ENCODE results near the gene PLCB1.
"Not testable (repeated sequence)": the region's sequence is repeated elsewhere in the genome, so short reads cannot be mapped to it uniquely, and the experiment has no call there.

The PLCB1 gene

GRCh38 chr20:8156235-8157079, 24.4 kb downstream of the PLCB1 start:
- DNase-seq (ENCODE audit: low spot score) = peak; percentile 27

DNA sequence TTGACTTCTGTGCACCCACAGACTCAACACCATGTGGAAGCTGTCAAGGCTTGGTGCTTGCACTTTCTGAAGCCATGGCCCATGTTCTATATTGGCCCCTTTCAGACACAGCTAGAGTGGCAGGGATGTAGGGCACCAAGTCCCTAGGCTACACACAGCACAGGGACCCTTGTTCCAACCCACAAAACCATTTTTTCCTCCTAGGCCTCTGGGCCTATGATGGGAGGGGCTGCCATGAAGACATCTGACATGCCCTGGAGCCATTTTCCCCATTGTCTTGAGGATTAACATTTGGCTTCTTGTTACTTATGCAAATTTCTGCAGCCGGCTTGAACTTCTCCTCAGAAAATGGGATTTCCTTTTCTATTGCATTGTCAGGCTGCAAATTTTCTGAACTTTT, 27.2 kb downstream of the PLCB1 start:
- not testable (repeated sequence) for DNase-seq (ENCODE audit: low spot score)

DNA sequence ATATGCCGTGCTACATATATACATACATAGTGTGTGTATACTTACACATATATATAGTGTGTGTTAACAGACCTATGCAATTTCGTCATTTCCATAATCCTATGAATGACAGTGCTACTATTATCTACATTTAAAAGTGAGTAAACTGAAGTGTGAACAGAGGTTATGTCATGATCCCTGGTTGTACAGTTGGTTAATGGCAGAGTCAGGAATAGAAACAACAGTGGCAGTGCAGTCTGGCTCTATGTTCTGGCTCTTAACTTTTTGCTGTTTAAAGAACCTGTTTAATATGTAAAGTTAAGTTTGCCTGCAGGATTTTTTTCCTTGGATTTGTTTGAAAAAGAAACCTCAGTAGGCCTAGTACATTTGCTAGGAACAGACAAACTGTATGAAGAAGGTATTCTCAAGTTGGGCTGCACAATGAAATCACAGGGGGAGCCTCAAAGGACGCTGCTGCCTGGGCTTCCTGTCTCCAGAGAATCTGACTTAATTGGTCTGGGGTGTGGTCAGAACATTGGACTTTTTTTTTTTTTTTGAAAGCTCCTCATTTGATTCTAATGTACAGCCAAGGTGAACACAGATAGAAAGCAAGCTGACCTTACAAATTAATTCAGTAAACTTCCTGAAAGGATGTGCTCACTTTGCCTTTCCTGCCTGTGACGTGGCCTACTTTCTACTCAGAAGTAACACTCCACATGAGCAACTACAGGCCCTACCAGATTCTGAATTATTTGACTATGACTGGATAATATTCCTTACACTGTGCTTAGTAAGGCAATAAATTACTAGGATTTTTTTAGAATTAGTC, 29.4 kb downstream of the PLCB1 start:
- no peak for DNase-seq (ENCODE audit: low spot score)

DNA sequence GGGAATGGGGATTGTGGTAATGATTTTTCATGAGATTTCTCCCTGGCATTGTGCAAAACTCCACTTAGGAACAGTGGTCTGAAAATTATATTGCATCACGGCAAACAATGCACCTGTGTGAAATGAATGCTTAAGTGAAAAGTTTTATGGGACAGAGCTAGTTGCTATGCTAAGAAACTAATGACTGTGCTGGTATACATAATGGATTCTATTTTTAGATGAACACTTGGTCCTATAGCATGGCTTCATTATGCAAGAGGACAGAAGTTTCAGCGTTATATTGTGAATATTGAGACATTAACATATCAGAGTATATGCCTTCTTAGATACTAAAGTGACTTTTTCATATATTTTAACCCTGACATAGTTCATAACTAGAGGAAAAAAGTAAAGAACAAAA, 30.5 kb downstream of the PLCB1 start:
- no peak for DNase-seq (ENCODE audit: low spot score)

GRCh38 chr20:8163543-8163942, 31.5 kb downstream of the PLCB1 start:
- no peak for DNase-seq (ENCODE audit: low spot score)

GRCh38 chr20:8166730-8167129, 34.7 kb downstream of the PLCB1 start:
- no peak for DNase-seq (ENCODE audit: low spot score)

DNA sequence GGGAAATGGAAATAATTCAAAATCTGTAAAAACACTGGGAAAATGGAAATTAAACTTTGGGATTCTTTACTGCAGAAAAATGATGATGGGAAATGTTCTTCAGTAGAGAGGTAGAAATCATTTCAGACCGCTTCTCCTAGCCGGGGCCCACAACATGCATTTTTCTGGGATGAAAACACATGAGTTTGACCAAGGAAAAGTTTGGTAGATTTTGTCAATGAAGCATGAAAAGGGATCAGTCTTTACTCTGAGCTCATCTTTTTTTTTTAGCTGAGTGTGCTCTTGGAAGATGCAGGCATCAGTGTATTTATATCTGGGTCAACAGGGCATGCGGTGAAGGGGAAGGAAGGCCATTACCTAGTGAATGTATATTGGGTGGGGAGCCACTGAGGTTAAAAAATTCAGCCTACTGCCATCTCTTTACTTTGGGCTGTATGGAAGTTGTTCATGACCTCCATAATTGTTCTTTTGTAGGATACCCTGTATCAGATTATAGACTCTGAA, 36.8 kb downstream of the PLCB1 start:
- DNase-seq (ENCODE audit: low spot score) = no peak

GRCh38 chr20:8170921-8171320, 38.9 kb downstream of the PLCB1 start:
- no peak for DNase-seq (ENCODE audit: low spot score)

- DNase-seq (ENCODE audit: low spot score) = no peak
These were observed 40.1 kb downstream of the PLCB1 start for GRCh38 chr20:8172191-8172590.

GRCh38 chr20:8175741-8176675, 43.9 kb downstream of the PLCB1 start:
- DNase-seq (ENCODE audit: low spot score) = no peak

GRCh38 chr20:8183526-8183925, 51.5 kb downstream of the PLCB1 start:
- no peak for DNase-seq (ENCODE audit: low spot score)

DNA sequence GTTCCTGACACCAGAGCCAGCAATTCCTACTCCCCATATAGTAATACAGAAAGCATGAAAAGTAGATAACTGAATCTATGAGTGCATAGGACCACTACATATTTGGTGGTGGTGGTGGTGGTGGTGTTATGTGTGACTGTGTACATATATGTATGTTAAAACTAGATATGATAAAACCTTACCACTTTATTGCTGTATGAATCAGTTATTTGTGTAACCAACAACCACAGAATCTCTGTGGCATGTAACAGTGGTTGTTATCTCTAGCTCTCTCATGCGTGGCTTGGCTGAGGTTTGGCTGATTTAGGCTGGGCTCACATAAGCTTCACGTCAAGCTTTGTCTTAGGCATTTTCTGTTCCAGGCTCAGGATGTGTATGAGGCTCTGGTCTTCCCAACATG, 55.7 kb downstream of the PLCB1 start:
- DNase-seq (ENCODE audit: low spot score) = no peak

DNA sequence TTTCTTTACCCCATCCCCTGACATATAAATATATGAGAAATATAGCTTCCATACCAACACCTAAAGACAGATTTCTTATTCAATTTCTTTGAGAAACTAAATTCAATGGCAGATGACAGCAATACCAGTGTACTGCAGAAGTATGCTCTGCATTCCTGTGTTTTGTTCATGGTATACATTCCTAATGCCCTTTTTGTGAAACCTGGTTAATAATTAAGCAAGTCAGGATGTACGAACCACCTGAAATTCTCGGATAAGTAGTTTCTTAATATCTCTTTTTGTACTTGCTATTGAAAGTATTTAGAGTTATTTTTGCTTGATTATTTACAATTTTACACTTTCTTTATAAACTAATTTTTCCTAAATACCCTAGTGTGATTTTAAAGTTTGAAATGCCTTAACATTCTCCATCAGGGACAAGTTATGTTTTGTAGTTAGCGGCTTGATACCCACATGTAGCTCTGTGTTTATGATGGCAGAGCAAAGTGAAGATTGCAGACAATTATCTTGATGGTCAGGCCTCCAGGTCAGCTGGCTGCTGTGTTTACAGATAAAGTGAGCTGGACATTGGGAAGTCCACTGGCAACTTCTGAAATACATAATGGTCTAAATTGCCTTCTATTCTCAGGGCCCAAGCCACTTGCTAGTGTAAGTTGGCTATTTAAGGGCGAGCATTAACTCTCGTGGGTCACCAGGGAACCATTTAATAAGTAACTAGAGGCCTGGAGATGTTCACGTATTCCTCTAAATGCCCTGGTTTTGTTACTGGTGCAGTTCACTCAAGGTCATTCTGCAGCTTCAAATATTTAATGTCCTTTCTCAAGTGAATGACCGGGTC, 58.2 kb downstream of the PLCB1 start:
- DNase-seq (ENCODE audit: low spot score) = no peak

DNA sequence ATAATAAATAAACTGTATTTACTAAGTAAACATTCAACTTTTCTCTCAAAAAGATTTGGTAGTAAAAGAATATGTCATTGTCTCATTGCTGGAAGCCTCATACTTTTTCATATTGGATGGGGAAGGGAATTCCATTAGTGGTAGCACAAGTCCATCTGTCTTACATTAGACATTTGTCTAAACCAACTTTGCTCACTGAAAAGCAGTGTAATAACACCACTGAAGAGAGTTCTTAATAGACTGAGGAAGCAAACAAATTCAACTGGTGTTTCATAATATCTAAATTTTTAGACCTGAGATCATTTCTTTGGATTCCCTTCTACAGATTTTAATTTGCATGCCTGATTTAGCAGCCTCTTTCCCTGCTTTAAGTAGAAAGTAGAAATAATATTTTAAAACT, 62.7 kb downstream of the PLCB1 start:
- DNase-seq (ENCODE audit: low spot score) = peak; percentile 19

DNA sequence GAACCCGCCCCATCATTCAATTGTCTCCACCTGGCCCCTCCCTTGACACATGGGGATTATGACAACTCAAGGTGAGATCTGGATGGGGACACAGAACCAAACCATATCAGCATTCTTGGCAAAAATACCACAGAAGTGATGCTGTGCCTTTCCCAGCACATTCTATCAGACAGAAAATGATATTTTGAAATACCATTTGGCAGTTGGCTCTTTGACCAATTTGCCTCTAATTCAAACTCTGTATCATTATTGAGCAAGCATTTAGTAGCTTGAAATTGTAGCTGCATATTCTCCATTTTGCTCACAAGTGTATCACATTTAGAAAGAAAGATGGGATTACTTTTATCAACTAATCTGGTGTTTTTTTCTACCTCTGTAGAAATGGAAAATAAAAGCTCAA, 64.0 kb downstream of the PLCB1 start:
- DNase-seq (ENCODE audit: low spot score) = no peak

GRCh38 chr20:8200220-8200619, 68.2 kb downstream of the PLCB1 start:
- DNase-seq (ENCODE audit: low spot score) = no peak

GRCh38 chr20:8203366-8203765, 71.3 kb downstream of the PLCB1 start:
- no peak for DNase-seq (ENCODE audit: low spot score)

- no peak for DNase-seq (ENCODE audit: low spot score)
These were observed 73.9 kb downstream of the PLCB1 start for GRCh38 chr20:8205996-8206395.

- DNase-seq (ENCODE audit: low spot score) = no peak
These were observed 76.2 kb downstream of the PLCB1 start for GRCh38 chr20:8208226-8208625.

GRCh38 chr20:8209061-8209460, 77.0 kb downstream of the PLCB1 start:
- DNase-seq (ENCODE audit: low spot score) = no peak

GRCh38 chr20:8210749-8211148, 78.7 kb downstream of the PLCB1 start:
- no peak for DNase-seq (ENCODE audit: low spot score)

Measured in AG08395 (cell line).